Prostate gland (tissue), 2 donors: ENCODE data around the gene GAREM1. TPM values are rescaled to one million over a fixed set of nuclear protein-coding genes. Genes with fewer than 3 reads are reported as not detected.

Experiments
- DNase-seq: peaks from one replicate; pipeline ENCODE4 v3.0.0-alpha.2; 2019; ENCODE audit warnings: low spot score
- H3K27ac ChIP-seq, 2 donors: fragments of 200-600 bp; sonication (generic); 2 replicates each; pipeline ENCODE4 v1.5.1; 2017 to 2019
- H3K27me3 ChIP-seq: fragments of 200-600 bp; sonication (generic); replicated peaks from 2 replicates; pipeline ENCODE4 v1.5.1; 2019; ENCODE audit not compliant: insufficient read depth
- H3K36me3 ChIP-seq, 2 donors: fragments of 200-600 bp; sonication (generic); 1 replicate in 1 of 2; 2 replicates in 1 of 2; pipeline versions ENCODE4 v1.5.1 to v1.8.1; 2017 to 2019
- H3K4me1 ChIP-seq: fragments of 200-600 bp; sonication (generic); replicated peaks from 2 replicates; pipeline ENCODE4 v1.5.1; 2019
- H3K4me3 ChIP-seq, 2 donors: fragments of 200-600 bp; sonication (generic); 2 replicates each; pipeline ENCODE4 v1.5.1; 2017 to 2019
- H3K9me3 ChIP-seq: fragments of 200-600 bp; sonication (generic); 2 replicates; pipeline ENCODE4 v1.5.1; 2017
- POLR2A ChIP-seq: fragments of 450-650 bp; IDR thresholded peaks from one replicate; pipeline ENCODE4 v1.6.1; 2016; ENCODE audit warnings: antibody characterized with exemption, mild to moderate bottlenecking
- POLR2AphosphoS5 ChIP-seq: sonication (generic); formaldehyde crosslinking; IDR thresholded peaks from one replicate; pipeline ENCODE4 v1.6.1; 2017; ENCODE audit warnings: antibody characterized with exemption
- WGBS: methylation state at CpG from one replicate; pipeline ENCODE4 v1.1.5; 2018; 5-methylcytosine and 5-hydroxymethylcytosine counted together
- intact Hi-C: fragments of 100-400 bp; cut with DNase I; formaldehyde crosslinking; loops from one replicate; pipeline ENCODE4 v1.14.2; 2022
- total RNA-seq, 2 donors: library from RNA; depleted of rRNA; stranded (reverse); fragments of >200 nt; gene quantifications; one replicate each; pipeline ENCODE4 v1.1.0, GENCODE V29; 2016
- TF ChIP-seq, protein P1 (sequence below), 4 experiments: fragments of 200-600 bp in 2 of 4; fragments of 450-650 bp in 2 of 4; sonication (generic) in 2 of 4; IDR thresholded peaks; 1 replicate in 3 of 4; 2 replicates in 1 of 4; pipeline ENCODE4 v1.5.1; 2016 to 2019; ENCODE audit warnings: antibody characterized with exemption in 4 of 4, mild to moderate bottlenecking in 2 of 4, moderate library complexity in 2 of 4

GAREM1 gene
- total RNA-seq, 2 donors from 2014 or later: 9.5 to 14.9 TPM

DNA sequence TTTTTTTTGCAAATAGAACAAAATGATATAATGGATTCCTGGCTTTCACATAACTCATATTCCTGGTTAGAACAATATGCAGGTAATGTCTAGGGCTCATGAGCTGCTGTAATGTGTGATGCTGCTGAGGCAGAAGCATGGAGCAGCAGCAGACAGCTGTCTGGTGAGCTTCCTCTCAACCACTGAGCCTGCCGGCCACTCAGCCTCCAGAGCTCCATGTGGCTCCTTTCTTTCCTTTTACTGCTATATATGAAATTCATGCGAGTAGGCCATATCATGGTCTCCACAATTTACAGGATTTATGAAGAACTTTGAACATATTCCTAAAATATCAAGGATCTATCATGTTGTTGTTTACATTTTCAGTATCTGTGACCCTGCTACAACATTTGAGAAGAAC is 159.9 kb downstream of the GAREM1 start:
- H3K27ac ChIP-seq: no peak overlapping the region
- 94% methylated on average over 2 of the region's 2 CpGs for WGBS
- intact Hi-C loops: no loop called here

DNA sequence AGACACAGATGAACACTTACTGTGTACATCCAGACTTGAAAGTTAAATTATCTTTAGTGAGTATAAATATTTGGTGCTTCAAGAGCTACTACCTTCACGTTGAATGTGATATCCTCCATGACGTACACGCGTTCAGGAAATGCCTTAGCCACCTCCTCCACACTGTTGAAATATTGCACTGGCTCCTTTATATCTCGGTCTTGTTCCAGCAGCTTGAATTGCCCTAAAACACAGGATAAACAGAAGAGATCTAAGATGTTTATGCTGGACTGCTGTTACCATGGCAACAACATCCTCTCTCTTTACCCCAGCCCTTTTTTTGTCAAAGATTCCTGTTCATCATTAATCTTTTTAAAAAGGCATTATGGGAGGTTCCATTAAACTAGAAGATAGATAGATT is 160.6 kb downstream of the GAREM1 start:
- no peaks in the 10 kb centered on the region for H3K9me3 ChIP-seq

More for the DNA sequence above, 159.9 kb downstream of the GAREM1 start:
- no peaks in the 10 kb centered on the region for H3K4me1 ChIP-seq
- no peaks in the 10 kb centered on the region for H3K36me3 ChIP-seq
- H3K27me3 ChIP-seq: no peaks in the 10 kb centered on the region
- no peak overlapping the region for H3K4me3 ChIP-seq
- no peak for DNase-seq
- TF ChIP-seq POLR2A (no peak), POLR2AphosphoS5 (no peak)
- TF ChIP-seq, protein P1, sequence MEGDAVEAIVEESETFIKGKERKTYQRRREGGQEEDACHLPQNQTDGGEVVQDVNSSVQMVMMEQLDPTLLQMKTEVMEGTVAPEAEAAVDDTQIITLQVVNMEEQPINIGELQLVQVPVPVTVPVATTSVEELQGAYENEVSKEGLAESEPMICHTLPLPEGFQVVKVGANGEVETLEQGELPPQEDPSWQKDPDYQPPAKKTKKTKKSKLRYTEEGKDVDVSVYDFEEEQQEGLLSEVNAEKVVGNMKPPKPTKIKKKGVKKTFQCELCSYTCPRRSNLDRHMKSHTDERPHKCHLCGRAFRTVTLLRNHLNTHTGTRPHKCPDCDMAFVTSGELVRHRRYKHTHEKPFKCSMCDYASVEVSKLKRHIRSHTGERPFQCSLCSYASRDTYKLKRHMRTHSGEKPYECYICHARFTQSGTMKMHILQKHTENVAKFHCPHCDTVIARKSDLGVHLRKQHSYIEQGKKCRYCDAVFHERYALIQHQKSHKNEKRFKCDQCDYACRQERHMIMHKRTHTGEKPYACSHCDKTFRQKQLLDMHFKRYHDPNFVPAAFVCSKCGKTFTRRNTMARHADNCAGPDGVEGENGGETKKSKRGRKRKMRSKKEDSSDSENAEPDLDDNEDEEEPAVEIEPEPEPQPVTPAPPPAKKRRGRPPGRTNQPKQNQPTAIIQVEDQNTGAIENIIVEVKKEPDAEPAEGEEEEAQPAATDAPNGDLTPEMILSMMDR (IDR thresholded peaks at IDR 0.05): no peak
- no peaks in the 10 kb centered on the region for H3K9me3 ChIP-seq

DNA sequence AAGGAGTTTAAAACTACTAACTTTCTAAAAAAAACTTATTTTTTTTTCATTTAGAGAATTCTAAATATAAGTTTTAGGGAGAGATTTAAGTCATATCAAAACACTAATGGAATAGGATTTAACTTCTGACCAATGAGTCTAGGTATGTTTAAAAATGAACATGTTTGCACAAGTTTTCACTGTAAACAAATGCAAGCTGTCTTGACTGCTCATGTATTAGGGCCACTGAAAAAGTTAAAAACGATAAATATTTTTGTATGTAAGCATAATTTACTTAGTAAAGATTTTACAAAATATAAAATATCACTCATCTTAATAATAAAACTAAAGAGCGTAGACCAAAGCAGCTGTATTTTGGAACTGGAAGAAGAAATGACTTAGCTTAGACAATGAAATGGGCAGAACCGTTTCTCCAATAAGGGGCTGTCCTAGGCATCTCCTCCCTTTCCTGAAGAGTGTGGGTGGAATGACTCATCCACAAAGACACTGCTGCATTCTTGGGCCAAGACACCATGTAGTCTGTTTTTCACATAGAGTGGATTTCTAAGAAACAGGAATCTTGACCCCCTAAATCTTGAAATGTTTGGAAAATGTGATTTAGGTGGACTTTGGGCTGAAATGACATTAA is 162.1 kb downstream of the GAREM1 start:
- intact Hi-C loops: no loop called here
- Histone ChIP-seq H3K9me3 (no peaks in the 10 kb centered on the region), H3K27ac (no peak overlapping the region), H3K27me3 (no peaks in the 10 kb centered on the region), H3K4me1 (no peaks in the 10 kb centered on the region), H3K4me3 (no peak overlapping the region), H3K36me3 (no peaks in the 10 kb centered on the region)
- TF ChIP-seq, protein P1 (IDR thresholded peaks at IDR 0.05): no peak
- TF ChIP-seq POLR2A (no peak), POLR2AphosphoS5 (no peak)
- 40% methylated on average over 3 of the region's 3 CpGs for WGBS
- no peak for DNase-seq

More for the DNA sequence above, 160.6 kb downstream of the GAREM1 start:
- TF ChIP-seq POLR2AphosphoS5: no peak
- TF ChIP-seq, protein P1 (IDR thresholded peaks at IDR 0.05): no peak
- TF ChIP-seq POLR2A: no peak
- 50% methylated on average over 5 of the region's 5 CpGs for WGBS
- Histone ChIP-seq H3K4me1 (no peaks in the 10 kb centered on the region), H3K4me3 (no peak overlapping the region), H3K36me3 (no peaks in the 10 kb centered on the region), H3K27me3 (no peaks in the 10 kb centered on the region), H3K27ac (no peak overlapping the region)
- intact Hi-C loops: no loop called here
- DNase-seq: no peak

DNA sequence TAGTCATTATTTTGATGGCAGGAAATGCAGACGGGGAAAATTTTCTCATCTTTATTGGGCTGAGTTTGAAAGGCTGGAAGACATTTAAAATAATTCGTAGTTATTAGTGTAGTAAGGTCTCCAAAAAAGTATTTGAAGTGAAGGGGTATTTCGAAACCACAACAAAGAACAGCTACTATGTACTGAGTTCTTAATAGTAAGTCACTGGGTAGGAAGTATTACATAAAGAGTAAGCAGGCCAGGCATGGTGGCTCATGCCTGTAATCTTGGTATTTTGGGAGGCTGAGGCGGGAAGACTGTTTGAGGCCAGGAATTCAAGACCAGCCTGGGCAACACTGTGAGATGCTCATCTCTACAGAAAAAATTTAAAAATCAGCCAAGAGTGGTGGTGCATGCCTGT is 167.3 kb downstream of the GAREM1 start:
- Histone ChIP-seq H3K9me3 (no peaks in the 10 kb centered on the region), H3K4me3 (no peak overlapping the region), H3K27me3 (no peaks in the 10 kb centered on the region), H3K27ac (no peak overlapping the region), H3K36me3 (no peaks in the 10 kb centered on the region), H3K4me1 (no peaks in the 10 kb centered on the region)
- WGBS: 81% methylated on average over 4 of the region's 4 CpGs
- intact Hi-C loops: no loop called here
- TF ChIP-seq, protein P1 (IDR thresholded peaks at IDR 0.05): no peak
- TF ChIP-seq POLR2A (no peak), POLR2AphosphoS5 (no peak)
- no peak for DNase-seq

DNA sequence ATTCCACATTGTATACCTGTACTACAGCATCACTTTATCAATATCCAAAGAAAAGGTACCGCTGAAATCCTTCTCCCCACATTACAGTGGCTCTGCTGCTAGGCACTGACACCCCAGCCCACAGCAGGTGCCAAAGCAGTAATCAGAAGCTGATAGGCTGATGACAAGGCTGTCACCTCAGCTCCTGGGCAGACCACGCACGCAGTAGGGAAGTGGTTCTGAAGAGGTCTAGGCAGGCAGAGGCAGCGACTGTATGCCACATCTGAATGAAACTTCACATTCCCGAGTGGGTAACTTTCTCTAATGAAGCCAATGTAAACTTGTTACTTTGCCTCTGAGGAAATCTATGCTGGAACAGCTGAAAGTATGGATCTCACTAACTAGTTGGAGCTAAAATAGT is 167.9 kb downstream of the GAREM1 start:
- WGBS: 84% methylated on average over 5 of the region's 5 CpGs
- DNase-seq: no peak
- Histone ChIP-seq H3K27me3 (no peaks in the 10 kb centered on the region), H3K4me3 (no peak overlapping the region), H3K36me3 (no peaks in the 10 kb centered on the region), H3K9me3 (no peaks in the 10 kb centered on the region), H3K4me1 (no peaks in the 10 kb centered on the region), H3K27ac (no peak overlapping the region)
- TF ChIP-seq POLR2AphosphoS5: no peak
- no peak for TF ChIP-seq POLR2A
- TF ChIP-seq, protein P1 (IDR thresholded peaks at IDR 0.05): no peak
- intact Hi-C loops: no loop called here
